ENCODE data around the gene ANKRD27. TPM values are rescaled to one million over a fixed set of nuclear protein-coding genes. Genes with fewer than 3 reads are reported as not detected.

ANKRD27 gene
- polyA plus RNA-seq, 1 of the 3 experiments (the other 2 are of a cell fraction): 16.5 TPM

DNA sequence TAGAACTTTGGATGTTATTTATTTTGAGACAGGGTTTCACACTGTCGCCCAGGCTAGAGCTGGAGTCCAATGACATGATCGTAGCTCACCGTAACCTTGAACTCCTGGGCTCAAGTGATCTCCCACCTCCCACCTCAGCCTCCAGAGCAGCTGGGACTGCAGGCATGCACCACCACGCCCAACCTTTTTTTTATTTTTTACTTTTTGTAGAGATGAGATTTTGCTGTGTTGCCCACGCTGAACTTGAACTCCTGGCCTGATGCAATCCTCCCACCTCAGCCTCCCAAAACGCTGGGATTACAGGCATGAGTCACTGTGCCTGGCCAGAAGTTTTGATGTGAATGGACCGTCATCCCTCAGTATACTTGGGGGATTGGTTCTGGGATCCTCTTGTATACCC lies 13.7 kb downstream of the ANKRD27 start:
- Histone ChIP-seq H3K4me3 (ENCODE audit: low read depth in 2 of 2, low read length in 1 of 2) (no peak overlapping the region), H3K36me3 (replicated peaks in 1 of 2; ENCODE audit: control insufficient read depth in 1 of 2, insufficient read depth in 2 of 2, low read length in 1 of 2) (peaks cover 0 to 7% of the 10 kb centered on the region in 2 experiments), H3K9me2 (no peaks in the 10 kb centered on the region), H3K79me2 (ENCODE audit: insufficient read depth) (peaks cover 76% of the 10 kb centered on the region), H2AFZ (ENCODE audit: low read depth) (no peak overlapping the region), H3K9me3 (no peaks in the 10 kb centered on the region), H3K4me2 (no peak overlapping the region), H3F3A (replicated peaks; ENCODE audit: insufficient read depth) (no peaks in the 10 kb centered on the region), H3K27ac (ENCODE audit: low read depth in 2 of 2, low read length in 1 of 2) (no peak overlapping the region), H4K20me1 (ENCODE audit: insufficient read depth) (peaks cover 11% of the 10 kb centered on the region; the same call in 1 of the 2 replicates), H3K4me1 (ENCODE audit: control insufficient read depth in 1 of 2, insufficient read depth in 2 of 2, low read depth in 1 of 2, low read length in 1 of 2) (no peaks in the 10 kb centered on the region), H3K27me3 (ENCODE audit: insufficient read depth) (no peaks in the 10 kb centered on the region), H3K9ac (no peak overlapping the region)
- POLR2A ChIA-PET: no interaction called here
- WGBS (ENCODE audit: low lambda C conversion rate): 91% methylated on average over 7 of the region's 7 CpGs
- no peak for DNase-seq
- CTCF ChIA-PET: no interaction called here
- TF ChIP-seq, protein P1, sequence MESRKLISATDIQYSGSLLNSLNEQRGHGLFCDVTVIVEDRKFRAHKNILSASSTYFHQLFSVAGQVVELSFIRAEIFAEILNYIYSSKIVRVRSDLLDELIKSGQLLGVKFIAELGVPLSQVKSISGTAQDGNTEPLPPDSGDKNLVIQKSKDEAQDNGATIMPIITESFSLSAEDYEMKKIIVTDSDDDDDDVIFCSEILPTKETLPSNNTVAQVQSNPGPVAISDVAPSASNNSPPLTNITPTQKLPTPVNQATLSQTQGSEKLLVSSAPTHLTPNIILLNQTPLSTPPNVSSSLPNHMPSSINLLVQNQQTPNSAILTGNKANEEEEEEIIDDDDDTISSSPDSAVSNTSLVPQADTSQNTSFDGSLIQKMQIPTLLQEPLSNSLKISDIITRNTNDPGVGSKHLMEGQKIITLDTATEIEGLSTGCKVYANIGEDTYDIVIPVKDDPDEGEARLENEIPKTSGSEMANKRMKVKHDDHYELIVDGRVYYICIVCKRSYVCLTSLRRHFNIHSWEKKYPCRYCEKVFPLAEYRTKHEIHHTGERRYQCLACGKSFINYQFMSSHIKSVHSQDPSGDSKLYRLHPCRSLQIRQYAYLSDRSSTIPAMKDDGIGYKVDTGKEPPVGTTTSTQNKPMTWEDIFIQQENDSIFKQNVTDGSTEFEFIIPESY (IDR thresholded peaks at IDR 0.05; ENCODE audit: borderline replicate concordance, low read depth): no peak
- TF ChIP-seq RXRA (IDR thresholded peaks at IDR 0.05; ENCODE audit: borderline replicate concordance, low read depth) (no peak), NRF1 (IDR thresholded peaks at IDR 0.05; ENCODE audit: low read depth, low read length) (no peak), FOSL2 (IDR thresholded peaks at IDR 0.05; ENCODE audit: borderline replicate concordance, low read depth) (no peak), JUND (IDR thresholded peaks at IDR 0.05) (no peak), TEAD4 (IDR thresholded peaks at IDR 0.05; ENCODE audit: borderline replicate concordance, insufficient read depth) (no peak), SIN3A (IDR thresholded peaks at IDR 0.05; ENCODE audit: borderline replicate concordance, low read depth, low read length) (no peak), RCOR1 (IDR thresholded peaks at IDR 0.05; ENCODE audit: low read length) (no peak), CHD2 (IDR thresholded peaks at IDR 0.05; ENCODE audit: low read length, partially characterized antibody) (no peak), TCF12 (IDR thresholded peaks at IDR 0.05) (no peak), SMC3 (IDR thresholded peaks at IDR 0.05; ENCODE audit: low read depth, low read length) (no peak), EP300 (IDR thresholded peaks at IDR 0.05; ENCODE audit: borderline replicate concordance in 1 of 2, low read depth in 1 of 2, low read length in 1 of 2) (no peak)
- TF ChIP-seq, protein P2, sequence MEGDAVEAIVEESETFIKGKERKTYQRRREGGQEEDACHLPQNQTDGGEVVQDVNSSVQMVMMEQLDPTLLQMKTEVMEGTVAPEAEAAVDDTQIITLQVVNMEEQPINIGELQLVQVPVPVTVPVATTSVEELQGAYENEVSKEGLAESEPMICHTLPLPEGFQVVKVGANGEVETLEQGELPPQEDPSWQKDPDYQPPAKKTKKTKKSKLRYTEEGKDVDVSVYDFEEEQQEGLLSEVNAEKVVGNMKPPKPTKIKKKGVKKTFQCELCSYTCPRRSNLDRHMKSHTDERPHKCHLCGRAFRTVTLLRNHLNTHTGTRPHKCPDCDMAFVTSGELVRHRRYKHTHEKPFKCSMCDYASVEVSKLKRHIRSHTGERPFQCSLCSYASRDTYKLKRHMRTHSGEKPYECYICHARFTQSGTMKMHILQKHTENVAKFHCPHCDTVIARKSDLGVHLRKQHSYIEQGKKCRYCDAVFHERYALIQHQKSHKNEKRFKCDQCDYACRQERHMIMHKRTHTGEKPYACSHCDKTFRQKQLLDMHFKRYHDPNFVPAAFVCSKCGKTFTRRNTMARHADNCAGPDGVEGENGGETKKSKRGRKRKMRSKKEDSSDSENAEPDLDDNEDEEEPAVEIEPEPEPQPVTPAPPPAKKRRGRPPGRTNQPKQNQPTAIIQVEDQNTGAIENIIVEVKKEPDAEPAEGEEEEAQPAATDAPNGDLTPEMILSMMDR (IDR thresholded peaks at IDR 0.05): no peak
- TF ChIP-seq, protein P3, sequence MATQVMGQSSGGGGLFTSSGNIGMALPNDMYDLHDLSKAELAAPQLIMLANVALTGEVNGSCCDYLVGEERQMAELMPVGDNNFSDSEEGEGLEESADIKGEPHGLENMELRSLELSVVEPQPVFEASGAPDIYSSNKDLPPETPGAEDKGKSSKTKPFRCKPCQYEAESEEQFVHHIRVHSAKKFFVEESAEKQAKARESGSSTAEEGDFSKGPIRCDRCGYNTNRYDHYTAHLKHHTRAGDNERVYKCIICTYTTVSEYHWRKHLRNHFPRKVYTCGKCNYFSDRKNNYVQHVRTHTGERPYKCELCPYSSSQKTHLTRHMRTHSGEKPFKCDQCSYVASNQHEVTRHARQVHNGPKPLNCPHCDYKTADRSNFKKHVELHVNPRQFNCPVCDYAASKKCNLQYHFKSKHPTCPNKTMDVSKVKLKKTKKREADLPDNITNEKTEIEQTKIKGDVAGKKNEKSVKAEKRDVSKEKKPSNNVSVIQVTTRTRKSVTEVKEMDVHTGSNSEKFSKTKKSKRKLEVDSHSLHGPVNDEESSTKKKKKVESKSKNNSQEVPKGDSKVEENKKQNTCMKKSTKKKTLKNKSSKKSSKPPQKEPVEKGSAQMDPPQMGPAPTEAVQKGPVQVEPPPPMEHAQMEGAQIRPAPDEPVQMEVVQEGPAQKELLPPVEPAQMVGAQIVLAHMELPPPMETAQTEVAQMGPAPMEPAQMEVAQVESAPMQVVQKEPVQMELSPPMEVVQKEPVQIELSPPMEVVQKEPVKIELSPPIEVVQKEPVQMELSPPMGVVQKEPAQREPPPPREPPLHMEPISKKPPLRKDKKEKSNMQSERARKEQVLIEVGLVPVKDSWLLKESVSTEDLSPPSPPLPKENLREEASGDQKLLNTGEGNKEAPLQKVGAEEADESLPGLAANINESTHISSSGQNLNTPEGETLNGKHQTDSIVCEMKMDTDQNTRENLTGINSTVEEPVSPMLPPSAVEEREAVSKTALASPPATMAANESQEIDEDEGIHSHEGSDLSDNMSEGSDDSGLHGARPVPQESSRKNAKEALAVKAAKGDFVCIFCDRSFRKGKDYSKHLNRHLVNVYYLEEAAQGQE (IDR thresholded peaks at IDR 0.05; ENCODE audit: low read depth, low read length): no peak
- TF ChIP-seq, protein P4, sequence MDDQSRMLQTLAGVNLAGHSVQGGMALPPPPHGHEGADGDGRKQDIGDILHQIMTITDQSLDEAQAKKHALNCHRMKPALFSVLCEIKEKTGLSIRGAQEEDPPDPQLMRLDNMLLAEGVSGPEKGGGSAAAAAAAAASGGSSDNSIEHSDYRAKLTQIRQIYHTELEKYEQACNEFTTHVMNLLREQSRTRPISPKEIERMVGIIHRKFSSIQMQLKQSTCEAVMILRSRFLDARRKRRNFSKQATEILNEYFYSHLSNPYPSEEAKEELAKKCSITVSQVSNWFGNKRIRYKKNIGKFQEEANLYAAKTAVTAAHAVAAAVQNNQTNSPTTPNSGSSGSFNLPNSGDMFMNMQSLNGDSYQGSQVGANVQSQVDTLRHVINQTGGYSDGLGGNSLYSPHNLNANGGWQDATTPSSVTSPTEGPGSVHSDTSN (IDR thresholded peaks at IDR 0.05): no peak
- TF ChIP-seq, protein P5, sequence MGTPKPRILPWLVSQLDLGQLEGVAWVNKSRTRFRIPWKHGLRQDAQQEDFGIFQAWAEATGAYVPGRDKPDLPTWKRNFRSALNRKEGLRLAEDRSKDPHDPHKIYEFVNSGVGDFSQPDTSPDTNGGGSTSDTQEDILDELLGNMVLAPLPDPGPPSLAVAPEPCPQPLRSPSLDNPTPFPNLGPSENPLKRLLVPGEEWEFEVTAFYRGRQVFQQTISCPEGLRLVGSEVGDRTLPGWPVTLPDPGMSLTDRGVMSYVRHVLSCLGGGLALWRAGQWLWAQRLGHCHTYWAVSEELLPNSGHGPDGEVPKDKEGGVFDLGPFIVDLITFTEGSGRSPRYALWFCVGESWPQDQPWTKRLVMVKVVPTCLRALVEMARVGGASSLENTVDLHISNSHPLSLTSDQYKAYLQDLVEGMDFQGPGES (IDR thresholded peaks at IDR 0.05; ENCODE audit: low read depth, low read length): no peak

All from SK-N-SH (cell line).